Keratinocyte (primary cell): ENCODE results near the gene THRAP3. TPM values are rescaled to one million over a fixed set of nuclear protein-coding genes. Genes with fewer than 3 reads are reported as not detected.

ENCODE experiments used
- DNase-seq: peaks from one replicate; pipeline ENCODE4 v3.0.0-alpha.2; 2011; ENCODE audit warnings: low read depth, missing footprints, low spot score
- FAIRE-seq: peaks from 2 replicates; lab custom pipeline; 2011; peaks lifted over from hg19 to GRCh38; lab: Jason Lieb, UNC
- H2AFZ ChIP-seq: 2 replicates; pipeline ENCODE4 v1.6.0; 2012; ENCODE audit warnings: low read length, control low read depth, inconsistent platforms; ENCODE audit not compliant: control insufficient read depth
- H3K27ac ChIP-seq: 2 replicates; pipeline ENCODE4 v1.5.1; 2011; ENCODE audit warnings: low read length; ENCODE audit not compliant: control insufficient read depth, insufficient read depth
- H3K27me3 ChIP-seq: 3 replicates; pipeline ENCODE4 v1.6.0; 2011; ENCODE audit warnings: low read length; ENCODE audit not compliant: control insufficient read depth, insufficient read depth; ENCODE audit errors: extremely low read depth
- H3K36me3 ChIP-seq, 2 experiments: 2 replicates in 1 of 2; 3 replicates in 1 of 2; pipeline ENCODE4 v1.5.1; 2011; ENCODE audit warnings: low read length in 2 of 2, mild to moderate bottlenecking in 1 of 2; ENCODE audit not compliant: control insufficient read depth in 2 of 2, insufficient read depth in 2 of 2; ENCODE audit errors: extremely low read depth in 1 of 2
- H3K4me1 ChIP-seq: 3 replicates; pipeline ENCODE4 v1.5.1; 2011; ENCODE audit warnings: low read length; ENCODE audit not compliant: control insufficient read depth, insufficient read depth; ENCODE audit errors: extremely low read depth
- H3K4me2 ChIP-seq: 3 replicates; pipeline ENCODE4 v1.6.0; 2011; ENCODE audit warnings: low read depth, low read length; ENCODE audit not compliant: control insufficient read depth, insufficient read depth; ENCODE audit errors: extremely low read depth
- H3K4me3 ChIP-seq, 3 experiments: fragments of 200-600 bp in 1 of 3; sonication (generic) in 1 of 3; 2 replicates in 2 of 3; 3 replicates in 1 of 3; pipeline ENCODE4 v1.5.1; 2011 to 2016; ENCODE audit warnings: low read length in 3 of 3, mild to moderate bottlenecking in 3 of 3, control low read depth in 2 of 3, inconsistent platforms in 1 of 3, low read depth in 1 of 3, mixed read lengths in 1 of 3, mixed run types in 1 of 3, moderate library complexity in 1 of 3; ENCODE audit not compliant: control insufficient read depth in 2 of 3, insufficient read depth in 2 of 3; ENCODE audit errors: extremely low read depth in 1 of 3
- H3K79me2 ChIP-seq: 2 replicates; pipeline ENCODE4 v1.6.0; 2012; ENCODE audit warnings: low read length; ENCODE audit not compliant: control insufficient read depth, insufficient read depth
- H3K9ac ChIP-seq: 3 replicates; pipeline ENCODE4 v1.6.0; 2011; ENCODE audit warnings: low read length; ENCODE audit not compliant: control insufficient read depth, insufficient read depth; ENCODE audit errors: extremely low read depth
- H3K9me1 ChIP-seq: 3 replicates; pipeline ENCODE4 v1.6.0; 2011; ENCODE audit warnings: low read length; ENCODE audit not compliant: control insufficient read depth, insufficient read depth; ENCODE audit errors: extremely low read depth
- H3K9me3 ChIP-seq: 2 replicates; pipeline ENCODE4 v1.5.1; 2012; ENCODE audit warnings: low read depth, low read length; ENCODE audit not compliant: control insufficient read depth
- H4K20me1 ChIP-seq: 3 replicates; pipeline ENCODE4 v1.6.0; 2011; ENCODE audit warnings: low read length; ENCODE audit not compliant: control insufficient read depth, insufficient read depth; ENCODE audit errors: extremely low read depth
- EZH2 ChIP-seq: IDR thresholded peaks from one replicate; pipeline ENCODE4 v1.6.1; 2012; ENCODE audit warnings: inconsistent platforms, mild to moderate bottlenecking, low read length, moderate library complexity
- dilution Hi-C: fragments of 300-500 bp; cut with MboI; formaldehyde crosslinking; loops from one replicate; pipeline ENCODE4 v1.7.0; 2020; ENCODE audit warnings: low sequenced_read_pairs; ENCODE audit not compliant: extremely low pct_ligation_motif_present
- polyA plus RNA-seq, 5 experiments: library from polyadenylated mRNA; depleted of rRNA in 3 of 5; stranded (reverse) in 3 of 5; stranded (forward) in 1 of 5; unstranded in 1 of 5; fragments of >200 nt; gene quantifications; 1 replicate in 1 of 5; 2 replicates in 3 of 5; 3 replicates in 1 of 5; pipeline versions ENCODE4 v1.2.1 to v1.2.3, GENCODE V29; 2011 to 2012; ENCODE audit warnings: missing spikeins in 2 of 5, low read depth in 1 of 5, low replicate concordance in 1 of 5
- TF ChIP-seq, protein P1 (sequence below), 3 experiments: IDR thresholded peaks in 1 of 3; conservative IDR thresholded peaks in 1 of 3; optimal IDR thresholded peaks in 1 of 3; 2 replicates in 2 of 3; 3 replicates in 1 of 3; pipeline versions ENCODE3 to v1.5.1; 2011; ENCODE audit warnings: low read length in 3 of 3, mild to moderate bottlenecking in 3 of 3, moderate library complexity in 2 of 3, control low read depth in 1 of 3, inconsistent platforms in 1 of 3; ENCODE audit not compliant: insufficient read depth in 2 of 3; ENCODE audit errors: extremely low read depth in 1 of 3

THRAP3 gene
- polyA plus RNA-seq, 1 donor (not counting 4 experiments of a cell fraction or from before 2014, with no cell fraction given), result 79.6 TPM

DNA sequence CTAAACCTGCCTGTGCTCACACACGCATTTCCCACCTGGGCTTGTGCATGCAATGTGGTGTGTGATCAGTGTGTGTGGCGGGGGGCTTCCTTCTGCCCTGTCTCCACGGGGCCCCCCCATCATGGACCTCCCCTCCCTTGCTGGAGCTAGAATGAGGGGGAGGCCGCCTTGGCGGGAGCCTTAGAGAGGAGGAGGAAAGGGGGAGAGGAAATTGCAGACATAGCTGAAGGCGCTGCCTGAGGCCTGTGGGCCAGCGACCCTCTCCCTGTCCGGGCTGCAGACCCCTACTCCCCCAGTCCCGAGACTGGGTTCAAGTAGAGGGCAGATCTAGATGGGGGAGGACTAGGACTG is 100.1 kb downstream of the THRAP3 start:
- Histone ChIP-seq H3K27ac (no peak overlapping the region), H3K79me2 (no peaks in the 10 kb centered on the region), H2AFZ (no peak overlapping the region), H3K4me1 (peaks cover 16% of the 10 kb centered on the region), H3K9me1 (no peaks in the 10 kb centered on the region), H3K4me3 (no peak overlapping the region), H3K4me2 (no peak overlapping the region), H3K9ac (no peak overlapping the region), H4K20me1 (no peaks in the 10 kb centered on the region), H3K27me3 (no peaks in the 10 kb centered on the region), H3K9me3 (no peaks in the 10 kb centered on the region), H3K36me3 (peaks cover 1 to 4% of the 10 kb centered on the region in 2 experiments)
- no peak for FAIRE-seq
- no peak for DNase-seq
- dilution Hi-C loops, result no loop called here
- TF ChIP-seq, protein P1, sequence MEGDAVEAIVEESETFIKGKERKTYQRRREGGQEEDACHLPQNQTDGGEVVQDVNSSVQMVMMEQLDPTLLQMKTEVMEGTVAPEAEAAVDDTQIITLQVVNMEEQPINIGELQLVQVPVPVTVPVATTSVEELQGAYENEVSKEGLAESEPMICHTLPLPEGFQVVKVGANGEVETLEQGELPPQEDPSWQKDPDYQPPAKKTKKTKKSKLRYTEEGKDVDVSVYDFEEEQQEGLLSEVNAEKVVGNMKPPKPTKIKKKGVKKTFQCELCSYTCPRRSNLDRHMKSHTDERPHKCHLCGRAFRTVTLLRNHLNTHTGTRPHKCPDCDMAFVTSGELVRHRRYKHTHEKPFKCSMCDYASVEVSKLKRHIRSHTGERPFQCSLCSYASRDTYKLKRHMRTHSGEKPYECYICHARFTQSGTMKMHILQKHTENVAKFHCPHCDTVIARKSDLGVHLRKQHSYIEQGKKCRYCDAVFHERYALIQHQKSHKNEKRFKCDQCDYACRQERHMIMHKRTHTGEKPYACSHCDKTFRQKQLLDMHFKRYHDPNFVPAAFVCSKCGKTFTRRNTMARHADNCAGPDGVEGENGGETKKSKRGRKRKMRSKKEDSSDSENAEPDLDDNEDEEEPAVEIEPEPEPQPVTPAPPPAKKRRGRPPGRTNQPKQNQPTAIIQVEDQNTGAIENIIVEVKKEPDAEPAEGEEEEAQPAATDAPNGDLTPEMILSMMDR (optimal IDR thresholded peaks at IDR 0.05 in 1 of 3, IDR thresholded peaks at IDR 0.05 in 1 of 3, conservative IDR thresholded peaks at IDR 0.05 in 1 of 3; ENCODE audit: extremely low read depth in 1 of 3, insufficient read depth in 2 of 3, low read length in 3 of 3), result no peak
- TF ChIP-seq EZH2, result no peak

GRCh38 chr1:36326499-36326898 is 102.3 kb downstream of the THRAP3 start:
- FAIRE-seq, result no peak
- dilution Hi-C loops, result no loop called here

More at GRCh38 chr1:36326499-36326898, 102.3 kb downstream of the THRAP3 start:
- Histone ChIP-seq H3K4me2 (no peak overlapping the region), H3K4me3 (no peak overlapping the region), H3K9me1 (no peaks in the 10 kb centered on the region), H3K79me2 (no peaks in the 10 kb centered on the region), H3K9ac (no peak overlapping the region), H3K9me3 (no peaks in the 10 kb centered on the region), H3K27ac (no peak overlapping the region), H3K36me3 (peaks cover 1 to 2% of the 10 kb centered on the region in 2 experiments), H2AFZ (no peak overlapping the region), H3K27me3 (no peaks in the 10 kb centered on the region), H3K4me1 (peaks cover 16% of the 10 kb centered on the region), H4K20me1 (no peaks in the 10 kb centered on the region)
- no peak for TF ChIP-seq EZH2
- TF ChIP-seq, protein P1 (optimal IDR thresholded peaks at IDR 0.05 in 1 of 3, IDR thresholded peaks at IDR 0.05 in 1 of 3, conservative IDR thresholded peaks at IDR 0.05 in 1 of 3; ENCODE audit: extremely low read depth in 1 of 3, insufficient read depth in 2 of 3, low read length in 3 of 3), result no peak
- DNase-seq, result no peak
